Measurements from ENCODE around the gene TOMM20.

DNA sequence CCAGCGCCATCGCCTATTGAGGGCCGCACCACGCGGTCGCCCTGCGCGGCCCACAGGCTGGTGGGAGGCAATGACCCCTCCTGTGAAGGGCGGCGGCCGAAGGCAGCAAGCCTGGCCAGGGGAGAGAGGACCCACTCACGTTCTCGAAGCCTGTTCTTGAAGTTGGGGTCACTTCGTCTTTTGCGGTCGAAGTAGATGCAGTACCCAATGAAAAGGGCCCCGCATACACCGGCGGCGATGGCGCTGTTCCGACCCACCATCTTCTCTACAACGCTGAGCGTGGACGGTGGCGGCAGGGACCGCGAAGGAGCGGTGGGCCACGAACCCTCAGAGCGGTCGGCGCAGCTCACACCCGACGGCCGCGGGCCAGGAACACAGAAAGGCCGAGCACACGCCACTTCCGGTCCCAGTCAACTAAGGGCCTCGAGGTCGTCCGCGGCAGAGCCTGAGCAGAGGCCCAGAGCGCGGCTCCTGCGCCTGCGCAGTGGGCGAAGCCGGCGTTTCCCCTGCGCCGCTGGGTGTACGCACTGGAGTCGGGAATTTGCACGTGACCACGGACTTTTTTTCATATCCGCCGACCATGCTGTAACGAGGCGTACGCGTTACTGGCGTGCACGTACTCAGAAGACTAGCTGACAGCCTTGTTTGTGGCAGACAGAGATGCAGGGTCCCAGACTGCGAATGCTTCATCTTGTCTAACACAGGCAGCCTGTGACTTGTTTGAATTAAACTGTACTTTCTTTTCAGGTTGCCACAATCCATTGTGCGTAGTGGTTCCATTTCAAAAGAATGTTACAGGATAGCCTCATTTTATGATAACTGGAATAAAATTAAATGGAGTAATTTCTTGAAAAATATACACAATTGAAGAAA is at the start of gene TOMM20:
- TF ChIP-seq CTCF (conservative IDR thresholded peaks at IDR 0.05 in 1 of 2, IDR thresholded peaks at IDR 0.05 in 1 of 2; ENCODE audit: extremely low read depth in 1 of 2, insufficient read depth in 1 of 2, low read depth in 1 of 2, low read length in 2 of 2): no peak
- TF ChIP-seq EZH2 (IDR thresholded peaks at IDR 0.05; ENCODE audit: borderline replicate concordance, low read length): no peak

All from mammary epithelial cell (primary cell).